Activated T-helper 1 cell treated with anti-CD3 and anti-CD28 coated beads, Interleukin-12 subunit alpha, Interleukin-12 subunit beta, Interleukin-2, Interleukin-4 antibody, amounts not matched to agents 30 ng/mL and 10 ng/mL and 1 ng/mL, durations not matched to agents 14 hours and 24 hours and 36 hours (primary cell): ENCODE results near the gene ZC3H18. TPM values are rescaled to one million over a fixed set of nuclear protein-coding genes. Genes with fewer than 3 reads are reported as not detected.

Source experiments
- DNase-seq: peaks from one replicate; pipeline ENCODE4 v3.0.0; 2021; ENCODE audit warnings: low spot score
- H3K27ac Mint-ChIP-seq: one replicate; pipeline ENCODE4 v1.8.0; 2021; ENCODE audit warnings: mild to moderate bottlenecking, mixed read lengths
- H3K27me3 Mint-ChIP-seq: one replicate; pipeline ENCODE4 v1.8.0; 2022; ENCODE audit warnings: mild to moderate bottlenecking, moderate library complexity, mixed read lengths; ENCODE audit not compliant: insufficient read depth
- H3K36me3 Mint-ChIP-seq: one replicate; pipeline ENCODE4 v1.8.0; 2021; ENCODE audit warnings: low read depth, mixed read lengths
- H3K4me1 Mint-ChIP-seq: one replicate; pipeline ENCODE4 v1.8.0; 2021; ENCODE audit warnings: low read depth, mixed read lengths
- H3K4me3 Mint-ChIP-seq: one replicate; pipeline ENCODE4 v1.8.0; 2021; ENCODE audit warnings: mild to moderate bottlenecking, moderate library complexity, mixed read lengths
- H3K9me3 Mint-ChIP-seq: one replicate; pipeline ENCODE4 v1.8.0; 2021; ENCODE audit warnings: mixed read lengths
- intact Hi-C: fragments of 100-400 bp; cut with micrococcal nuclease; formaldehyde crosslinking; loops from one replicate; pipeline ENCODE4 v1.15.1; 2024
- total RNA-seq: library from RNA; stranded (reverse); gene quantifications from 2 replicates; pipeline ENCODE4 v1.2.3, GENCODE V29; 2022

The ZC3H18 gene
- total RNA-seq, 1 donor from 2014 or later = 116 TPM

DNA sequence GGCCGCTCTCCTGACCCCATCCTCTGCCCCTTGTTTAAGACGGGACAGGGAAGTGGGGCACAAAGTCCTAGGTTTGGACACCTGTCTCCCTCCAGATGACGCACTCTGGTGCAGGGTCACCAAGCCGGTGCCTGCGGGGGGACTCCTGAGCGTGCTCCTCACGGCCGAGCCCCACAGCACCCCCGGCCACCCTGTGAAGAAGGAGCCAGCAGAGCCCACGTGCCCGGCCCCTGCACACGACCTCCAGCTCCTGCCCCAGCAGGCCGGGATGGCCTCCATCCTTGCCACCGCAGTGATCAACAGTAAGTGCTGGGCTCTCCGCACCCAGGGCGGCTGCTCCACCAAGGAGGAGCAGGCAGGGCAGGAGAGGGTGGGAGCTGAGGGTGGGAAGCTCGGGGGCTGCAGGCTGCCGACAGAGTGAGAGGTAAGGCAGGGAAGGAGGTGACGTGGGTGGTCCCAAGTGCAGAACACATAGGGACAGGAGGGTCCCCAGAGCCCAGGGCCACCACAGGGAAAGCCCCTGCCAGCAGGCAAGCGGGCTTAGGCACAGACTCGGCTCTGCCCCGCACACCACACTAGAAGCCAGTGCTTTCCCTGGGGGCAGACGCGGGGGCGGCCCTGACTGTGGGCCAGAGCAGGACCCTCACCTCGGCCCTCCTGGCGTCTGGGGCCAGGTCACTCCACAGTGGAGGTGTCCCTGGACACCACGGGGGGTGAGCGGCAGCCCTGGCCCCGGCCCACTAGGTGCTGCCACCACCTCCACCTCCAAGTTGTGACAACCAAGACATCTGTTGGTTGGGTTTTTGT lies 42.1 kb upstream of the ZC3H18 start:
- Mint-ChIP-seq H3K36me3 (no peaks in the 10 kb centered on the region), H3K4me1 (no peaks in the 10 kb centered on the region), H3K27ac (no peak overlapping the region), H3K9me3 (no peaks in the 10 kb centered on the region), H3K27me3 (no peaks in the 10 kb centered on the region), H3K4me3 (no peak overlapping the region)
- DNase-seq = no peak
- intact Hi-C loops = loop anchor here (1.0 to 5.0 kb wide), 2 partner anchors 34 to 85 kb away; no protein-coding TSS in a partner anchor

DNA sequence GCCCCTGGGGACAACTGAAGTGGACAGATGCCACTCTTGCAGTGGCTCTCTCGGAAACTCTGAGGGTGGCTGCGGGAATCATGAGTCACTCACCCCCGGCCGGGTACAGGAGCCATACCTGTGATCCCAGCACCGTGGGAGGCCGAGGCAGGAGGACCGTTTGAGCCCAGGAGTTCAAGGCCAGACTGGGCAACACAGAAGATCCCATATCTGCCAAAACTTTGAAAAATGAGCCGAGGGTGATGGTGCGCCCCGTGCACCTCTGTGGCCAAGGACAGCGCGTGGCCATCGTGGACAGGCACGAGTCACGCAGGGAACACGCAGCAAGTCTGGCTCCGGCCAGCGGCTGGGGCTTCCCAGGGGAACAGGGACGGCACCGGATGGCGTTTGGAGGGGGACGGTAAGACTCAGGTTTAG lies 41.3 kb upstream of the ZC3H18 start:
- H3K27ac Mint-ChIP-seq = no peak overlapping the region
- H3K4me1 Mint-ChIP-seq = no peaks in the 10 kb centered on the region
- no peak overlapping the region for H3K4me3 Mint-ChIP-seq
- H3K36me3 Mint-ChIP-seq = no peaks in the 10 kb centered on the region
- no peaks in the 10 kb centered on the region for H3K9me3 Mint-ChIP-seq
- no peaks in the 10 kb centered on the region for H3K27me3 Mint-ChIP-seq
- no peak for DNase-seq
- intact Hi-C loops = loop anchor here (5.0 kb wide), 1 partner anchor 33 kb away; no protein-coding TSS in a partner anchor

DNA sequence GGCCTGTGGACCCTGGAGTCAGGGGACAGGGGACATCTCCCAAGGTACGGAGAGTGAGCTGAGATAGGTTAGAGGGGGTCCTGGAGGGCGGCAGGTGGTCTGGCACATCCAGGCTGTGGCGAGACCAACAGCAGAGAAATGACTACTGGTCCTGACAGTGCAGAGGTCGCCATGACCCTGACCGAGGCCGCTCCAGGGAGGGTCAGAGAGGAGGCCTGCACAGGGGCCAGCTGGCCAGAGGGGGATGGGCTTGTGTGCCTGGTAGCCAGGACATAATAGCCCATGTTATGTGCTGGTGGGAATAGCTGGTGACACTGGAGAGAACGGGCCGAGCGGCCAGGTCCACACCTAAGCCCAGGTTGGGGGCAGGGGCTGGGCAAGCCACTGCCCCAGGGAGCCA lies 40.6 kb upstream of the ZC3H18 start:
- Mint-ChIP-seq H3K9me3 (no peaks in the 10 kb centered on the region), H3K4me3 (no peak overlapping the region), H3K27me3 (no peaks in the 10 kb centered on the region), H3K4me1 (no peaks in the 10 kb centered on the region), H3K27ac (peak overlapping the region; percentile 65), H3K36me3 (no peaks in the 10 kb centered on the region)
- DNase-seq = no peak
- intact Hi-C loops = loop anchor here (5.0 kb wide), 1 partner anchor 33 kb away; no protein-coding TSS in a partner anchor

DNA sequence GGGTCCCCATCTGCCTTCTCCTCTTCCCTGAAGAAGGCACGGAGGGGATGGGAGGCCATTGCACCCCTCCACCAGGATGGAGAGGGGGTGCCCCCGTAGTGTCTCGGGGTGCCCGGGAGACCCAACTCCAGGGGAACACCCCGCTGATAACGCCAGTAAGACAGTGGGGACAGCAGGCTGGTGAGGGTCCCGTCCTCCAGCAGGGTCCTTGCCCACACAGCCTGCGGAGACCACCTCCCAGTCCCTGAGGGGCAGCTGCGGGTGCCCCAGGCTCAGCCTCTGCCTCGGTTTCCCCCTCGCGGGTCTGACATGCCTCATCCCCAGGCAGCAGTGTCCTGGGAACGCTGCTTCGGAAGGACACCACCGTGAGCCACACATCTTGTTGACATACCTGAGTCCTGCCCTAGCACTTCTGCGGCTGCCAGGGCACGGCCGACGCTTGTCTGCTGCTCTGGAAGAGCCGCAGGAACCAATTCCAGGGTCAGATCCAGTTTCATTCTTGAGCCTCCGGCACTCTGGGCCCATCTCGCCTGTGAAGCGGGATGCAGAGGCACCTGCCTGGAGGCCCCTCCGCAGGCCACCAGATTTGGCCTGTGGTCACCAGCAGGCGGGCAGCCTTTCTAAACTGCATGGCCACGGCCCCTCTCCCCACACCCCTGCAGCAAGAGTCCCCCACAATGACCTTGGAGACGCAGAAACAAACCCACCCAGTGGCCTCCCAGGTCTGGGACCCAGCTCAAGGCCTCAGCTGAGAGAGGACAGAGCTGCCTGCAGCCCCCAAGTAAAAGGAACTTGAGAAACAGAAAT lies 39.9 kb upstream of the ZC3H18 start:
- DNase-seq = no peak
- intact Hi-C loops = no loop called here
- Mint-ChIP-seq H3K4me3 (no peak overlapping the region), H3K9me3 (no peaks in the 10 kb centered on the region), H3K27ac (no peak overlapping the region), H3K27me3 (no peaks in the 10 kb centered on the region), H3K36me3 (no peaks in the 10 kb centered on the region), H3K4me1 (no peaks in the 10 kb centered on the region)

DNA sequence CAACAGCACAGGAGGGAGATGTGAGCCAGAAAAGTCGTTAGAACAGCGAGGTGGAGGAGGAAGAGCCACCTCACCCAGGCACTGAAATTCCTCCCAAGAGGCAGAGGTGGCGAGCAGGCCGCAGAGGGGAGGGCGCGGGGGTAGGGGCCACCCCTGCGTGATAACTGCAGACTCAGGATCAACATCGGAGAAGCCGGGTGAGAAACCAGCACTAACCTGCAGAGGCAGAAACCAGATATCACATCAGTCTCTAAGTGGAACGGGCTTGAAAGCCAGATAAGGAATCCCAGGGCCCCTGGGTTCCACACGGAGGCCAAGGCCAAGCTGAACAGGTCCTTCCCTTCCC lies 39.4 kb upstream of the ZC3H18 start:
- no peaks in the 10 kb centered on the region for H3K27me3 Mint-ChIP-seq
- no peaks in the 10 kb centered on the region for H3K9me3 Mint-ChIP-seq
- peaks cover 1% of the 10 kb centered on the region for H3K36me3 Mint-ChIP-seq
- intact Hi-C loops = no loop called here
- no peak overlapping the region for H3K4me3 Mint-ChIP-seq
- no peaks in the 10 kb centered on the region for H3K4me1 Mint-ChIP-seq
- no peak for DNase-seq
- no peak overlapping the region for H3K27ac Mint-ChIP-seq

DNA sequence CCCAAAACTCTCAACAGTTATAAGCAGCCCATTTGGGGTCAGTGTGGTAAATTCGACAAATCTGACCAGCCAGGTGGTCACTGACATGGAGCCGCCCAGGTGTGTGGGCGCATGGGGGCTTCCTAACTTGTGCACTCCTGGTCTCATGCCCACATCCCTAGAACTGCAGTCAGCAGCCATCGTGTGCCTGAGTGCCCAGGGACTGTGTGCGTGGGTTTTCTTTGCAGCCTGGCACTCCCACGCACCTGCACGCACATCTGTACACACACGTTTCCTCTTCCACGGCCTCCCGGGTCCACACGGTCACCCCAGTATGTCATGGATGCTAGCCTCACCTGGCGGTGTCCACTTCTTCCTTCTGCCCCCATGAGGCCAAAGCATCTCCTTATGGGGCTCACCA lies 38.9 kb upstream of the ZC3H18 start:
- H3K4me3 Mint-ChIP-seq = no peak overlapping the region
- H3K27ac Mint-ChIP-seq = no peak overlapping the region
- H3K9me3 Mint-ChIP-seq = no peaks in the 10 kb centered on the region
- peaks cover 3% of the 10 kb centered on the region for H3K36me3 Mint-ChIP-seq
- intact Hi-C loops = no loop called here
- DNase-seq = no peak
- H3K4me1 Mint-ChIP-seq = no peaks in the 10 kb centered on the region
- H3K27me3 Mint-ChIP-seq = no peaks in the 10 kb centered on the region

DNA sequence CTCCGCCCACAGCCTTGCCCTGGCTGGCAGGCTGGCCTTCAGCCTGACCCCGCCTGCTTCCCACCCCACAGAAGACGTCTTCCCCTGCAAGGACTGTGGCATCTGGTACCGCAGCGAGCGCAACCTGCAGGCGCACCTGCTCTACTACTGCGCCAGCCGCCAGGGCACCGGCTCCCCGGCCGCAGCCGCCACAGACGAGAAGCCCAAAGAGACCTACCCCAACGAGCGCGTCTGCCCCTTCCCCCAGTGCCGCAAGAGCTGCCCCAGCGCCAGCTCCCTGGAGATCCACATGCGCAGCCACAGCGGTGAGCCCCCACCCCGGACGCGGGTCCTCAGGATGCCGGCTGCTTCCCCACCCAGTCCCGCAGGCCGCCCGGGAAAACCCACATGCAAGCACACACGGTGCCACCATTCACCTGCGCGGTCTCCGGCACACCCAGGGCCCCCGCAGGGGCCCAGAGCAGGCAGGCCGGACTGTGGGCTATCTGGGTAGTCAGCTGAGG lies 38.2 kb upstream of the ZC3H18 start:
- intact Hi-C loops = no loop called here
- no peak overlapping the region for H3K4me3 Mint-ChIP-seq
- no peaks in the 10 kb centered on the region for H3K9me3 Mint-ChIP-seq
- peaks cover 3% of the 10 kb centered on the region for H3K36me3 Mint-ChIP-seq
- peak overlapping the region; percentile 18 for H3K27ac Mint-ChIP-seq
- H3K4me1 Mint-ChIP-seq = no peaks in the 10 kb centered on the region
- DNase-seq = no peak
- no peaks in the 10 kb centered on the region for H3K27me3 Mint-ChIP-seq

DNA sequence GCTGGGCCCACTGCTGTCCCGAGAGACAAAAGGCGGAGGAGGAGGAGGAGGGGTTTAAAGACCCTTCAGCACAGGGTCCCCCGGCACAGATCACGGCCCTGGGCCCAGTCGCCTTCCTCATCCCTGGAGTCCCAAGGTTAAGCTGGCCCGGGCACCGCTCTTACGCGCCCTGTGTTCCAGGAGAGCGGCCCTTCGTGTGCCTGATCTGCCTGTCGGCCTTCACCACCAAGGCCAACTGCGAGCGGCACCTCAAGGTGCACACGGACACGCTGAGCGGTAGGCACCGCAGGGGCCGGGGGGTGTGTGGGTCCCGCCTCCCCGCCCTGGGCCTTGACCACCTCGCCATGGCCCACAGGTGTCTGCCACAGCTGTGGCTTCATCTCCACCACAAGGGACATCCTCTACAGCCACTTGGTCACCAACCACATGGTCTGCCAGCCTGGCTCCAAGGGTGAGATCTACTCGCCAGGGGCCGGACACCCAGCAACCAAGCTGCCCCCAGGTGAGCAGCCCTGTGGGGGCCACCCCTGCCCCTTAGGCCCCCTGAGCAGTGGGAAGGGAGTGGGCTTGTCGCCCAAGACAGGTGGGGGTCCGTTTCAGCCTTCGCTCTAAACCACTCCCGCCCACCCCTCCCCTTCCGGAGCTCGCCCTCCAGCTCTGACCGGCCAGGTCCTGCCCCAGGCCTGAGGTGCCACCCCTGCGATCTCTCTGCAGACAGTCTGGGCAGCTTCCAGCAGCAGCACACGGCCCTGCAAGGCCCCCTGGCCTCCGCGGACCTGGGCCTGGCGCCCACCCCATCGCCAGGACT lies 37.6 kb upstream of the ZC3H18 start:
- peaks cover 3% of the 10 kb centered on the region for H3K36me3 Mint-ChIP-seq
- no peaks in the 10 kb centered on the region for H3K4me1 Mint-ChIP-seq
- H3K27ac Mint-ChIP-seq = no peak overlapping the region
- no peaks in the 10 kb centered on the region for H3K9me3 Mint-ChIP-seq
- H3K27me3 Mint-ChIP-seq = no peaks in the 10 kb centered on the region
- intact Hi-C loops = no loop called here
- DNase-seq = no peak
- no peak overlapping the region for H3K4me3 Mint-ChIP-seq

DNA sequence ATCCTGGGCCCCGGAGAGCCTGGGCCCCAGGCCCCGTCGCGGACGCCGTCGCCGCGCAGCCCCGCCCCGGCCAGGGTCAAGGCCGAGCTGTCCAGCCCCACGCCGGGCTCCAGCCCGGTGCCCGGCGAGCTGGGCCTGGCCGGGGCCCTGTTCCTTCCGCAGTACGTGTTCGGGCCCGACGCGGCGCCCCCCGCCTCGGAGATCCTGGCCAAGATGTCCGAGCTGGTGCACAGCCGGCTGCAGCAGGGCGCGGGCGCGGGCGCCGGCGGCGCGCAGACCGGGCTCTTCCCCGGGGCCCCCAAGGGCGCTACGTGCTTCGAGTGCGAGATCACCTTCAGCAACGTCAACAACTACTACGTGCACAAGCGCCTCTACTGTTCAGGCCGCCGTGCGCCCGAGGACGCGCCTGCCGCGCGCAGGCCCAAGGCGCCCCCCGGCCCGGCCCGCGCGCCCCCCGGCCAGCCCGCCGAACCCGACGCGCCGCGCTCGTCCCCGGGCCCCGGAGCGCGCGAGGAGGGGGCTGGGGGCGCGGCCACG lies 36.8 kb upstream of the ZC3H18 start:
- Mint-ChIP-seq H3K27ac (no peak overlapping the region), H3K4me3 (no peak overlapping the region), H3K27me3 (no peaks in the 10 kb centered on the region), H3K36me3 (peaks cover 3% of the 10 kb centered on the region), H3K4me1 (no peaks in the 10 kb centered on the region), H3K9me3 (no peaks in the 10 kb centered on the region)
- intact Hi-C loops = no loop called here
- DNase-seq = no peak

DNA sequence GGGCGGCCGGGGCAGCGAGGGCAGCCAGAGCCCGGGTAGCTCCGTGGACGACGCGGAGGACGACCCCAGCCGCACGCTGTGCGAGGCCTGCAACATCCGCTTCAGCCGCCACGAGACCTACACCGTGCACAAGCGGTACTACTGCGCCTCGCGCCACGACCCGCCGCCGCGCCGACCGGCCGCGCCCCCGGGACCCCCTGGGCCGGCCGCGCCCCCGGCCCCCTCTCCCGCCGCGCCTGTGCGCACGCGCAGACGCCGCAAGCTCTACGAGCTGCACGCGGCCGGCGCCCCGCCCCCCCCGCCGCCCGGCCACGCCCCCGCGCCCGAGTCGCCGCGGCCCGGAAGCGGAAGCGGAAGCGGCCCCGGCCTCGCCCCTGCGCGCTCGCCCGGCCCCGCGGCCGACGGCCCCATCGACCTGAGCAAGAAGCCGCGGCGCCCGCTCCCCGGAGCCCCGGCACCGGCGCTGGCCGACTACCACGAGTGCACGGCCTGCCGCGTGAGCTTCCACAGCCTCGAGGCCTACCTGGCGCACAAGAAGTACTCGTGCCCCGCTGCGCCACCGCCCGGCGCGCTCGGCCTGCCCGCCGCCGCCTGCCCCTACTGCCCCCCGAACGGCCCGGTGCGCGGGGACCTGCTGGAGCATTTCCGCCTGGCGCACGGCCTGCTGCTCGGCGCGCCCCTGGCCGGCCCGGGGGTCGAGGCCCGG lies 36.1 kb upstream of the ZC3H18 start:
- Mint-ChIP-seq H3K27me3 (no peaks in the 10 kb centered on the region), H3K27ac (no peak overlapping the region), H3K36me3 (peaks cover 3% of the 10 kb centered on the region), H3K9me3 (no peaks in the 10 kb centered on the region), H3K4me3 (no peak overlapping the region), H3K4me1 (no peaks in the 10 kb centered on the region)
- peak; percentile 79 for DNase-seq
- intact Hi-C loops = loop anchor here (1.0 to 2.0 kb wide), 3 partner anchors 36 to 91 kb away; partner anchors contain the start of gene ZC3H18

DNA sequence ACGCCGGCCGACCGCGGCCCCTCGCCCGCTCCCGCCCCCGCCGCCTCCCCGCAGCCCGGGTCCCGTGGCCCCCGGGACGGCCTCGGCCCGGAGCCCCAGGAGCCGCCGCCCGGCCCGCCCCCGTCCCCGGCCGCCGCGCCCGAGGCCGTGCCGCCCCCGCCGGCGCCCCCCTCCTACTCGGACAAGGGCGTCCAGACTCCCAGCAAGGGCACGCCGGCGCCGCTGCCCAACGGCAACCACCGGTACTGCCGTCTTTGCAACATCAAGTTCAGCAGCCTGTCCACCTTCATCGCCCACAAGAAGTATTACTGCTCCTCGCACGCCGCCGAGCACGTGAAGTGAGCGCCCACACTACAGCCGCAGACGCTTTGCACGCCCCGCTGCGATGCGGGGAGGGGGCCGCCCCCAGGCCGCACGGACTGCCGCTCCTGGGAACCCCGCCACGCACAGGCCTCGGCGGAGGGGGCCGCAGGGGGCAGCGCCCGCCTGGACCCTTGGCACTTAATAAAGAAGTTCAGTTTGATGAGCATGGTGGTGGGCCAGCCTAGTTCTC lies 35.5 kb upstream of the ZC3H18 start:
- peak overlapping the region; percentile 65 for H3K27ac Mint-ChIP-seq
- intact Hi-C loops = loop anchor here (1.0 to 2.0 kb wide), 3 partner anchors 36 to 92 kb away; partner anchors contain the start of gene ZC3H18
- no peak for DNase-seq
- H3K4me1 Mint-ChIP-seq = no peaks in the 10 kb centered on the region
- H3K4me3 Mint-ChIP-seq = peak overlapping the region; percentile 81
- peaks cover 3% of the 10 kb centered on the region for H3K36me3 Mint-ChIP-seq
- H3K27me3 Mint-ChIP-seq = no peaks in the 10 kb centered on the region
- H3K9me3 Mint-ChIP-seq = no peaks in the 10 kb centered on the region
